ENCODE data around the gene THOC7.

The THOC7 gene

DNA sequence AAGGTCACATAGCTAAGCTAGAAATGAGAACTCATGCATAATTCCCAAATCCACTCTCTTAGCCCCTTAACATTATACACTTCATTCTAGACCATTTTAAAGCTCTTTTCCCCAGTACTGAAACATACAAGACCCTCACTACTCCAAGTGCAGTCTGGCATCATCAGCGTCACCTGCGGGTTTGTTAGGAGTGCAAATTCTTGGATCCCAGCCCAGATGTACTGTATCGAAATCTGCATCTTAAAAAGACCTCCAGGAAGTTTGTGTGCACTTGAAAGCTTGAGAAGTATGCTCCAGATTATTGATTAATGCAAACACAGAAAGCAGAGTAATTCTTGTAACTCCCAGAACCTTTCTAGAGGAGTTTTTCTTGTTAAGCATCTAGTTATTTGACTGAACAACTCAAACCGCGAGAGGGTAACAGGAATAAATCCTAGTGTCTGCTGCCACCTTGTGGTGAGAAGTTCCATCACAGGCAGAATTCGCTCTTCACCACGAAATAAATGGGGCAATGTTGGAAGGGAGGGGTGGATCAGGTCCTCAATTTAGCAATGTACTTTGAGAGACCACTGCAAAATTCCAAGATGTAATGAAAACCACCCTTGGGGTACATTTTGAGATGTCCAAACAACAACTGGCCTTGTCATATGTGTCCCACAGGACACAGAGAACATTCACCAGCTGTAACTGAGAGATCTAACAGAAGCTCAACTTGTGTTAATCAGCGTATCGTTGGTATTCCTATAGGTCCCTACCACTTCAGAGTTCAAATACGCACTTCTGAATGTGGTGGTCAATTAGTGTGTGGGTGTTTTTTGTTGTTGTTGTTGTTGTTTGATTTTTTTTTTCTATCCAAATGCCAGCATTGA is 45.1 kb downstream of the THOC7 start:
- FAIRE-seq (peak; percentile 96), DNase-seq (ENCODE audit: insufficient read length, low spot score) (no peak)
- TF ChIP-seq, protein P1, sequence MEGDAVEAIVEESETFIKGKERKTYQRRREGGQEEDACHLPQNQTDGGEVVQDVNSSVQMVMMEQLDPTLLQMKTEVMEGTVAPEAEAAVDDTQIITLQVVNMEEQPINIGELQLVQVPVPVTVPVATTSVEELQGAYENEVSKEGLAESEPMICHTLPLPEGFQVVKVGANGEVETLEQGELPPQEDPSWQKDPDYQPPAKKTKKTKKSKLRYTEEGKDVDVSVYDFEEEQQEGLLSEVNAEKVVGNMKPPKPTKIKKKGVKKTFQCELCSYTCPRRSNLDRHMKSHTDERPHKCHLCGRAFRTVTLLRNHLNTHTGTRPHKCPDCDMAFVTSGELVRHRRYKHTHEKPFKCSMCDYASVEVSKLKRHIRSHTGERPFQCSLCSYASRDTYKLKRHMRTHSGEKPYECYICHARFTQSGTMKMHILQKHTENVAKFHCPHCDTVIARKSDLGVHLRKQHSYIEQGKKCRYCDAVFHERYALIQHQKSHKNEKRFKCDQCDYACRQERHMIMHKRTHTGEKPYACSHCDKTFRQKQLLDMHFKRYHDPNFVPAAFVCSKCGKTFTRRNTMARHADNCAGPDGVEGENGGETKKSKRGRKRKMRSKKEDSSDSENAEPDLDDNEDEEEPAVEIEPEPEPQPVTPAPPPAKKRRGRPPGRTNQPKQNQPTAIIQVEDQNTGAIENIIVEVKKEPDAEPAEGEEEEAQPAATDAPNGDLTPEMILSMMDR (IDR thresholded peaks at IDR 0.05; ENCODE audit: insufficient read depth, missing control alignments) = peak; percentile 95

DNA sequence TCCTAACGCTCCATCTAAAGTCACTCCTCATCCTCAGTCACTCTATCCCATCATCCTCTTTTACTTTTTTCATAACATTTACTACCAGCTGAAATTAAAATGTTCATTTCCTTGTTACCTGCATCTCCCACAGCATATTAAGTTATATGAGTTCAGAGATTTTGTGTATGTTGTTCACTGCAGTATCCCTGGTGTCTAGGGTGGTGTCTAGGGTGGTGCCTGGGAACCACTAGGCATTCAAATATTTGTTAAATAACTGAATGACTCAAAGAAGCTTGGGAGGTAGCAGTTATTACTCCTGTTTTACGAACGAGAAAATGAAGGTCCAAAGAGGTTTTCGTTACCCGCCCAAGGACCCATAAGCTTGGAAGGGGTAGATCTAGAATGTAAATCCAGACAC is 46.4 kb downstream of the THOC7 start:
- TF ChIP-seq, protein P1 (IDR thresholded peaks at IDR 0.05; ENCODE audit: insufficient read depth, missing control alignments) = no peak
- FAIRE-seq (no peak), DNase-seq (ENCODE audit: insufficient read length, low spot score) (no peak)

DNA sequence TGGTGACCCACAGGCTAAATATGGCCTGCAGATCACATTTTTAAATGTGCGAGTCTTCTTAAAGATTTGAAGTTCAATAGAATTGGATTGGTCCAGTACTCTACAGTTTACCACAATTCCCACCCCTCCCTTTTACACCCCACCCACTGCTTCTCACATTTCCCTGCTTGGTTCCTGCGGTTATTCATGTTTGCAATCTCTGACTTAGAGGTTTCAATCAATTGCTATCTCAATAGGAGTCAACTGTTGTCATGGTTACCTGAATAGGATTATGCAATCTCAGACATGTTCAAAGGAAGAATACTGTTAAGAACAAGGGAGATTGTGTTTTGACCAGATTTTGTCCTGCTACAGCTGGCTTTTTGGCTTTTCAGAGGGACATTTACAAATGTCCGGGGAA is 49.4 kb downstream of the THOC7 start:
- FAIRE-seq (no peak), DNase-seq (ENCODE audit: insufficient read length, low spot score) (no peak)
- TF ChIP-seq, protein P1 (IDR thresholded peaks at IDR 0.05; ENCODE audit: insufficient read depth, missing control alignments) = no peak

DNA sequence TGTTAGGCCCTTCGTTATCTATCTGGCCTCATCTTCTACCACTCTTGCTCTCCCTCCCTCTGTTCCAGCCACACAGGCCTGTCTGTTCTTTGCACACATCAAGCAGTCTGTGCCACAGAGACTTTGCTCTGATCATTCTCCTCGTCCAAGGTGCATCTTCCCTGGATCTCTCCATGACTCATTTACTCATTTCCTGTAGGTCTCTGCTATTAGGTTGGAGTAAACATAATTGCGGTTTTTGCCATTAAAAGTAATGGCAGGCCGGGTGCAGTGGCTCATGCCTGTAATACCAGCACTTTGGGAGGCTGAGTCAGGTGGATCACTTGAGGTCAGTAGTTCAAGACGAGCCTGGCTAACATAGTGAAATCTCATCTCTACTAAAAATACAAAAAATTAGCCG is 54.0 kb downstream of the THOC7 start:
- FAIRE-seq (no peak), DNase-seq (ENCODE audit: insufficient read length, low spot score) (no peak)
- TF ChIP-seq, protein P1 (IDR thresholded peaks at IDR 0.05; ENCODE audit: insufficient read depth, missing control alignments) = no peak

DNA sequence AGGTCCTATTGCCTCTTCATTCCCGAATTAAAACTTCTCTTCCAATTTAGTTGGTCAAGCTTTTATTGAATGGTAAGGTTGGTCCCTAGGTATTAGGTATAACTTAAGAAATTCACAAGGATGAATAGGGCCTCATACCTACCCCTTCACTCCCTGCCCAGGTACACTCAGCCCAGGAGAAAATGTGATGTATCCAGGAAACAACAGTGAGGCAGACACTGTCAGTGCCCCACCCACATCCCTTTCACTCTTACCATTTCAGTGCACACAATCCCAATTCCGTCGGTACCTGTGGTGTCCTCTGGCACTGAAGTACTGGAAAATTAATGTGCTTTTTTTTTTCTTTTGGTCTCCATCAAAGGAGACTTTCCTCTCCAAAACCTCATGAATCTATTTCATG is 55.0 kb downstream of the THOC7 start:
- TF ChIP-seq, protein P1 (IDR thresholded peaks at IDR 0.05; ENCODE audit: insufficient read depth, missing control alignments) = no peak
- FAIRE-seq = no peak
- no peak for DNase-seq (ENCODE audit: insufficient read length, low spot score)

DNA sequence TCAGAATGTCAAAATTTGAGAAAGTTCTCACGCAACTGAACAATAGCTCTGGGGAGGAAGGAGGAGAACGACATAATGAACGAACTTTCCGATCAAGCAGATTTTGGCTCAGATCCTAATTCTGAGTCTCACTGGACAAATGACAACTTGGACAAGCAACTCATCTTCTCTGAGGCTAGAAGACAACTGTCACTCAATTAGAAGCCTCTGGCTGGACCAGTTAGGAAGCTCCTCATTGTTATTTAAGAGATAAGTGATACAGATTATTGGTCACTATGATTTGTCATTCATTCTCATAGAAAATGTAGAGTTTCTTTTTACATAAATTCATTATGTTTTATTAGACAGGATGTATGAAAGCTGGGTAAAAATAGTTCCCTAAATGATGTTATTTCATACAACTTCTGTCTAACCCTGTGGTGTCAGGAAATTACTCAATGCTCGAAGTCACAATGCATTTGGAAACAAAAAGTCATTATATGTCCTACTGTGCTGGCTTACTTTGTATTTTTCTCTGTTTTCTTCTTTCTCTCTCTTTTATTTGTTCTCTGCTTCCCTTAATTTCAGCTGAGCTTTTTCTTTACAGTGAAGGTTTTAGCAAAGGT is 55.5 kb downstream of the THOC7 start:
- FAIRE-seq (no peak), DNase-seq (ENCODE audit: insufficient read length, low spot score) (no peak)
- TF ChIP-seq, protein P1 (IDR thresholded peaks at IDR 0.05; ENCODE audit: insufficient read depth, missing control alignments) = no peak

DNA sequence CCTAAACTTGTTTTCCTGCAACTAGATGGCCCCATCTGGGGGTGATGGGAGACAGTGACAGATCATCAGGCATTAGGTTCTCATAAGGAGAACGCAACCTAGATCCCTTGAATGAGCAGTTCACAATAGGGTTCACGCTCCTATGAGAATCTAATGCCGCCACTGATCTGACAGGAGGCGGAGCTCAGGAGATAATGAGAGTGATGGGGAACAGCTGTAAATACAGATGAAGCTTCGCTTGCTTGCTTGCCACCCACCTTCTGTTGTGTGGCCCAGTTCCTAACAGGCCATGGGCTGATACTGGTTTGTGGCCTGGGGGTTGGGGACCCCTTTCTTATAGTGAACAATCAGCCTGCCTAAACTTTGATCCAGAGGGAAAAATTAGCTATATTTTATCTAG is 59.7 kb downstream of the THOC7 start:
- TF ChIP-seq, protein P1 (IDR thresholded peaks at IDR 0.05; ENCODE audit: insufficient read depth, missing control alignments) = no peak
- DNase-seq (ENCODE audit: insufficient read length, low spot score) = no peak
- no peak for FAIRE-seq
